HCT116 (cell line): ENCODE results near the gene TMEM203. TPM values are rescaled to one million over a fixed set of nuclear protein-coding genes. Genes with fewer than 3 reads are reported as not detected.

Experiments used
- ATAC-seq: fragments of 200-7000 bp; cut with Tn5 transposase; 2 replicates; pipeline ENCODE4 v1.9.1; 2020; ENCODE audit warnings: mild to moderate bottlenecking, moderate library complexity
- BruUV-seq: library from RNA; stranded (reverse); fragments of 400-500 nt; replicated peaks from 2 replicates; lab custom pipeline; 2021; lab: Mats Ljungman, UMichigan
- CTCF ChIA-PET: fragments of 300-600 bp; sonication (Branson Sonifier 250); formaldehyde crosslinking; loops from one replicate; lab custom pipeline; 2021; ENCODE audit warnings: antibody characterized with exemption; lab: Charles Lee
- POLR2A ChIA-PET: fragments of 300-600, 350-600 bp; sonication (Branson Sonifier 250); formaldehyde crosslinking; loops from one replicate; lab custom pipeline; 2021; ENCODE audit warnings: antibody characterized with exemption; lab: Charles Lee
- RAD21 ChIA-PET, 2 experiments: fragments of 300-600 bp; sonication (Branson Sonifier 250); formaldehyde crosslinking; loops; one replicate each; lab custom pipeline; 2023; ENCODE audit warnings: low total read pairs in 2 of 2; ENCODE audit not compliant: uncharacterized antibody in 2 of 2, unreplicated experiment in 2 of 2, low non-redundant PET in 1 of 2; lab: Charles Lee
- DNase-seq: peaks from one replicate; pipeline ENCODE4 v3.0.0-alpha.2; 2010; ENCODE audit warnings: low read depth, low spot score
- H2AFZ ChIP-seq: fragments of 200-600 bp; shearing (Covaris generic), sonication (generic); 2 replicates; pipeline ENCODE4 v1.6.1; 2017; ENCODE audit warnings: low read depth, mixed run types, mixed read lengths, antibody characterized with exemption, low read length; ENCODE audit not compliant: poor library complexity, severe bottlenecking
- H3K27ac ChIP-seq: 2 replicates; pipeline ENCODE4 v1.5.1; 2012; ENCODE audit warnings: low read depth, low read length
- H3K27me3 ChIP-seq: fragments of 200-600 bp; sonication (generic); 2 replicates; pipeline ENCODE4 v1.6.1; 2016; ENCODE audit warnings: mixed run types, low read length, mixed read lengths; ENCODE audit not compliant: insufficient read depth
- H3K36me3 ChIP-seq, 2 experiments: fragments of 200-500 bp in 1 of 2; fragments of 200-600 bp in 1 of 2; sonication (Bioruptor generic) in 1 of 2; sonication (generic) in 1 of 2; 2 replicates each; pipeline versions ENCODE4 v1.5.1 to v1.6.1; 2014 to 2016; ENCODE audit warnings: low read length in 2 of 2, inconsistent platforms in 1 of 2, mixed read lengths in 1 of 2, mixed run types in 1 of 2; ENCODE audit not compliant: insufficient read depth in 2 of 2, control insufficient read depth in 1 of 2
- H3K4me1 ChIP-seq, 2 experiments: fragments of 200-600 bp in 1 of 2; sonication (generic) in 1 of 2; 2 replicates each; pipeline versions ENCODE4 v1.5.1 to v1.6.1; 2012 to 2017; ENCODE audit warnings: low read length in 2 of 2, inconsistent platforms in 1 of 2, mild to moderate bottlenecking in 1 of 2, mixed read lengths in 1 of 2, mixed run types in 1 of 2, moderate library complexity in 1 of 2; ENCODE audit not compliant: insufficient read depth in 2 of 2, control insufficient read depth in 1 of 2
- H3K4me2 ChIP-seq: fragments of 200-600 bp; sonication (generic); 2 replicates; pipeline ENCODE4 v1.6.1; 2017; ENCODE audit warnings: mixed run types, low read length, mixed read lengths
- H3K4me3 ChIP-seq, 2 experiments: fragments of 200-600 bp in 1 of 2; sonication (generic) in 1 of 2; replicated peaks in 1 of 2; 2 replicates each; pipeline ENCODE4 v1.5.1; 2011 to 2016; ENCODE audit warnings: low read length in 2 of 2, control low read depth in 1 of 2, low read depth in 1 of 2, mild to moderate bottlenecking in 1 of 2, mixed read lengths in 1 of 2, mixed run types in 1 of 2
- H3K79me2 ChIP-seq: fragments of 200-600 bp; sonication (generic); 2 replicates; pipeline ENCODE4 v1.6.1; 2017; ENCODE audit warnings: mild to moderate bottlenecking, mixed run types, low read length, moderate library complexity, mixed read lengths; ENCODE audit not compliant: insufficient read depth
- H3K9ac ChIP-seq: fragments of 200-600 bp; sonication (generic); 2 replicates; pipeline ENCODE4 v1.6.1; 2016; ENCODE audit warnings: low read length, mixed read lengths
- H3K9me2 ChIP-seq: fragments of 200-600 bp; sonication (generic), shearing (Covaris generic); 2 replicates; pipeline ENCODE4 v1.6.1; 2017; ENCODE audit warnings: mixed run types, mild to moderate bottlenecking, moderate library complexity; ENCODE audit not compliant: insufficient read depth
- H3K9me3 ChIP-seq, 2 experiments: fragments of 200-500 bp in 1 of 2; fragments of 200-600 bp in 1 of 2; sonication (Bioruptor generic) in 1 of 2; sonication (generic) in 1 of 2; 2 replicates each; pipeline ENCODE4 v1.6.1; 2014 to 2017; ENCODE audit warnings: low read length in 2 of 2, mixed read lengths in 2 of 2, inconsistent platforms in 1 of 2, low read depth in 1 of 2, mild to moderate bottlenecking in 1 of 2, mixed run types in 1 of 2, moderate library complexity in 1 of 2; ENCODE audit not compliant: control insufficient read depth in 1 of 2, insufficient read depth in 1 of 2
- H4K20me1 ChIP-seq: fragments of 200-600 bp; sonication (generic), shearing (Covaris generic); 2 replicates; pipeline ENCODE4 v1.6.1; 2017; ENCODE audit warnings: mixed run types, mild to moderate bottlenecking, moderate library complexity; ENCODE audit not compliant: insufficient read depth
- ATF3 ChIP-seq: IDR thresholded peaks from 2 replicates; pipeline ENCODE4 v1.6.1; 2012
- CBX3 ChIP-seq: IDR thresholded peaks from 2 replicates; pipeline ENCODE4 v1.6.1; 2012; ENCODE audit warnings: low read depth
- CEBPB ChIP-seq: IDR thresholded peaks from 2 replicates; pipeline ENCODE4 v1.6.1; 2012; ENCODE audit warnings: low read depth
- EZH2phosphoT487 ChIP-seq: fragments of 200-600 bp; IDR thresholded peaks from 2 replicates; pipeline ENCODE4 v1.6.1; 2018; ENCODE audit warnings: antibody characterized with exemption, borderline replicate concordance
- FOSL1 ChIP-seq: IDR thresholded peaks from 2 replicates; pipeline ENCODE4 v1.6.1; 2012; ENCODE audit warnings: low read depth
- JUND ChIP-seq: IDR thresholded peaks from 2 replicates; pipeline ENCODE4 v1.6.1; 2012
- MAX ChIP-seq: IDR thresholded peaks from 2 replicates; pipeline ENCODE4 v1.6.1; 2012
- POLR2A ChIP-seq: IDR thresholded peaks from 2 replicates; pipeline ENCODE4 v1.7.0; 2011; ENCODE audit warnings: borderline replicate concordance; ENCODE audit not compliant: insufficient read depth, insufficient read length; ENCODE audit errors: extremely low read depth
- POLR2AphosphoS5 ChIP-seq: IDR thresholded peaks from 2 replicates; pipeline ENCODE4 v1.6.1; 2011; ENCODE audit warnings: mild to moderate bottlenecking, low read depth, low read length, moderate library complexity
- RAD21 ChIP-seq: IDR thresholded peaks from 2 replicates; pipeline ENCODE4 v1.6.1; 2012; ENCODE audit warnings: low read depth, mild to moderate bottlenecking
- REST ChIP-seq: IDR thresholded peaks from 2 replicates; pipeline ENCODE4 v1.6.1; 2012; ENCODE audit warnings: low read depth
- SP1 ChIP-seq: IDR thresholded peaks from 2 replicates; pipeline ENCODE4 v1.6.1; 2012; ENCODE audit warnings: low read depth
- SRF ChIP-seq: IDR thresholded peaks from 2 replicates; pipeline ENCODE4 v1.6.1; 2012; ENCODE audit warnings: low read depth
- TCF7L2 ChIP-seq: IDR thresholded peaks from 2 replicates; pipeline ENCODE4 v1.7.0; 2011; ENCODE audit warnings: borderline replicate concordance, inconsistent platforms; ENCODE audit not compliant: insufficient read depth, insufficient read length; ENCODE audit errors: extremely low read depth
- ZFX ChIP-seq: fragments of 450-650 bp; IDR thresholded peaks from 2 replicates; pipeline ENCODE4 v1.6.1; 2017
- ZNF274 ChIP-seq: fragments of 200-500 bp; sonication (Bioruptor generic); IDR thresholded peaks from 2 replicates; pipeline ENCODE4 v1.6.1; 2014; ENCODE audit warnings: mild to moderate bottlenecking, low read depth, low read length, inconsistent platforms
- intact Hi-C: fragments of 100-400 bp; cut with micrococcal nuclease; formaldehyde crosslinking; loops from 2 replicates; pipeline ENCODE4 v1.10.0; 2022
- total RNA-seq: library from RNA; stranded (reverse); gene quantifications from one replicate; pipeline ENCODE4 v1.2.1, GENCODE V29; 2021; ENCODE audit not compliant: unreplicated experiment

Gene TMEM203
- total RNA-seq, 1 experiment from 2014 or later, result 45.0 TPM

- Histone ChIP-seq H2AFZ (no peak overlapping the region), H3K9me3 (no peaks in the 10 kb centered on the region), H3K9me2 (no peaks in the 10 kb centered on the region), H3K27me3 (no peaks in the 10 kb centered on the region), H3K9ac (peak overlapping the region; percentile 52; the same call in 1 of the 2 replicates), H3K79me2 (no peaks in the 10 kb centered on the region), H3K36me3 (no peaks in the 10 kb centered on the region), H3K4me2 (peak overlapping the region; percentile 77), H3K27ac (peak overlapping the region; percentile 94), H4K20me1 (no peaks in the 10 kb centered on the region), H3K4me1 (peaks cover 28 to 53% of the 10 kb centered on the region in 2 experiments), H3K4me3 (peak overlapping the region in 1 of 2 experiments; percentile 45; a peak in 2 of 4 replicates)
- CTCF ChIA-PET, result interaction anchor here (0.7 to 1.7 kb wide), 3 partner anchors 11 to 20 kb away, joined by 3 to 8 read pairs (median 3); partner anchors contain the start of gene RNF224
- DNase-seq (no peak), ATAC-seq (no peak)
- POLR2A ChIA-PET, result interaction anchor here (0.7 to 1.8 kb wide), 2 partner anchors 10 to 53 kb away, joined by 5 to 6 read pairs; no protein-coding TSS in a partner anchor
- BruUV-seq, result no TSS peak
- intact Hi-C loops, result no loop called here
- TF ChIP-seq TCF7L2 (no peak), SP1 (no peak), FOSL1 (no peak), ZFX (no peak), POLR2AphosphoS5 (no peak), CEBPB (no peak), JUND (no peak)
- RAD21 ChIA-PET, result no interaction called here
These were observed 10.9 kb upstream of the TMEM203 start for GRCh38 chr9:137216188-137216965.

- H3K27me3 ChIP-seq, result no peaks in the 10 kb centered on the region
- ChIA-PET RAD21 (no interaction called here), POLR2A (interaction anchor here (1.5 kb wide), 1 partner anchor 8 kb away, joined by 4 read pairs; no protein-coding TSS in a partner anchor), CTCF (interaction anchor here (1.7 to 2.4 kb wide), 2 partner anchors 8 to 21 kb away, joined by 8 to 16 read pairs; partner anchors contain the start of gene RNF208)
- no peaks in the 10 kb centered on the region for H3K36me3 ChIP-seq
- H3K9ac ChIP-seq, result no peak overlapping the region
- no peaks in the 10 kb centered on the region for H4K20me1 ChIP-seq
- no peak for DNase-seq
- no peaks in the 10 kb centered on the region for H3K9me2 ChIP-seq
- intact Hi-C loops, result no loop called here
- H3K9me3 ChIP-seq, result no peaks in the 10 kb centered on the region
- H3K4me2 ChIP-seq, result no peak overlapping the region
- ATAC-seq, result no peak
- H2AFZ ChIP-seq, result no peak overlapping the region
- BruUV-seq, result no TSS peak
- no peak overlapping the region for H3K27ac ChIP-seq
- H3K4me3 ChIP-seq, result no peak overlapping the region
- no peaks in the 10 kb centered on the region for H3K79me2 ChIP-seq
- H3K4me1 ChIP-seq, result peaks cover 28 to 52% of the 10 kb centered on the region in 2 experiments
- TF ChIP-seq ATF3 (no peak), ZNF274 (no peak), RAD21 (no peak), FOSL1 (no peak), MAX (no peak), EZH2phosphoT487 (no peak), POLR2A (no peak), SRF (no peak), REST (no peak), CBX3 (no peak), CEBPB (no peak)
These were observed 9.9 kb upstream of the TMEM203 start for GRCh38 chr9:137215196-137215986.
